GM18951 (cell line): ENCODE measurements around the gene ZNF418.

Source experiments
- POLR2A ChIP-seq: IDR thresholded peaks from 4 replicates; pipeline ENCODE4 v1.6.1; 2011; ENCODE audit warnings: mild to moderate bottlenecking; ENCODE audit not compliant: insufficient read length, insufficient read depth; ENCODE audit errors: extremely low read depth
- in situ Hi-C: fragments of 300-500 bp; cut with MboI; formaldehyde crosslinking; loops from one replicate; pipeline ENCODE4 v1.12.0; 2022; ENCODE audit warnings: low sequenced_read_pairs, mixed read lengths, inconsistent platforms; ENCODE audit not compliant: unreplicated experiment

ZNF418 gene

DNA sequence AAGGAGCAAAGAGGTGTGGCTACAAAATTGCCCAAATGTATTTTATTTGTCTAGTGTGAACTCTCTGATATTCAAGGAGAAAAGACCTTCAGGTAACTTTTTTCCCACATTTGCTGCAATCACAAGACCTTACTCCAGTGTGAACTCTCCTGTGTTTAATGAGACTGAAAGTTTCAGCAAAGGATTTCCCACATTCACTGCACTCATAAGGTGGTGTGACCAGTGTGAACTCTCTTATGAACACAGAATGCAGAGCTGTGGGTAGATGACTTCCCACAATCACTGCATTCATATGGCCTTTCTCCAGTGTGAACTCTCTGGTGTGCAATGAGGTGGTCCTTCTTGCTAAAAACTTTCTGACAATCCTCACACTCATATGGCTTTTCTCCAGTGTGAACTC is 62.8 kb downstream of the ZNF418 start:
- in situ Hi-C loops: no loop called here
- TF ChIP-seq POLR2A: no peak
